GM23338 (cell line): ENCODE data around the gene NEK8.

ENCODE experiments used
- CTCF ChIP-seq, 2 experiments: fragments of 200-600 bp in 1 of 2; sonication (generic) in 1 of 2; conservative IDR thresholded peaks; 2 replicates each; pipeline versions ENCODE4 v1.5.1 to v1.6.1; 2016 to 2017; ENCODE audit warnings: antibody characterized with exemption in 2 of 2, low read depth in 2 of 2, mild to moderate bottlenecking in 2 of 2, moderate library complexity in 1 of 2
- ETS1 ChIP-seq: IDR thresholded peaks from 2 replicates; pipeline ENCODE4 v1.6.1; 2016; ENCODE audit warnings: antibody characterized with exemption
- EZH2 ChIP-seq: fragments of 200-600 bp; sonication (generic); IDR thresholded peaks from one replicate; pipeline ENCODE4 v1.8.0; 2017; ENCODE audit warnings: antibody characterized with exemption, mild to moderate bottlenecking, low read depth; ENCODE audit not compliant: unreplicated experiment
- EZH2phosphoT487 ChIP-seq: fragments of 200-600 bp; sonication (generic); IDR thresholded peaks from one replicate; pipeline ENCODE4 v1.8.1; 2018; ENCODE audit warnings: antibody characterized with exemption; ENCODE audit not compliant: unreplicated experiment
- JUNB ChIP-seq: IDR thresholded peaks from one replicate; pipeline ENCODE4 v1.6.1; 2016; ENCODE audit warnings: antibody characterized with exemption; ENCODE audit not compliant: unreplicated experiment
- NANOG ChIP-seq: IDR thresholded peaks from 2 replicates; pipeline ENCODE4 v1.6.1; 2016; ENCODE audit warnings: antibody characterized with exemption, borderline replicate concordance
- POLR2AphosphoS5 ChIP-seq: IDR thresholded peaks from 2 replicates; pipeline ENCODE4 v1.6.1; 2016; ENCODE audit warnings: antibody characterized with exemption, low read depth
- REST ChIP-seq: IDR thresholded peaks from one replicate; pipeline ENCODE4 v1.6.1; 2018; ENCODE audit warnings: antibody characterized with exemption; ENCODE audit not compliant: unreplicated experiment
- ZNF331 ChIP-seq: fragments of 250-450 bp; sonication (Bioruptor Pico); IDR thresholded peaks from 2 replicates; pipeline ENCODE4 v1.5.0; 2020; ENCODE audit warnings: low read depth, mild to moderate bottlenecking, moderate library complexity
- ZNF462 ChIP-seq: fragments of 250-450 bp; sonication (Bioruptor Pico); IDR thresholded peaks from 2 replicates; pipeline ENCODE4 v1.5.0; 2020; ENCODE audit warnings: mild to moderate bottlenecking, moderate library complexity

- no peak for TF ChIP-seq CTCF (conservative IDR thresholded peaks at IDR 0.05; ENCODE audit: low read depth in 2 of 2)
- TF ChIP-seq EZH2phosphoT487 = no peak
- no peak for TF ChIP-seq EZH2
- TF ChIP-seq POLR2AphosphoS5 = no peak
- no peak for TF ChIP-seq REST
- no peak for TF ChIP-seq ZNF331
- no peak for TF ChIP-seq NANOG
- TF ChIP-seq ETS1 = no peak
- no peak for TF ChIP-seq ZNF462 (CRISPR knock-in tag)
- no peak for TF ChIP-seq JUNB
Observed at GRCh38 chr17:28751600-28752366, 23.2 kb downstream of the NEK8 start.
